ENCODE measurements around the gene BTBD7.

DNA sequence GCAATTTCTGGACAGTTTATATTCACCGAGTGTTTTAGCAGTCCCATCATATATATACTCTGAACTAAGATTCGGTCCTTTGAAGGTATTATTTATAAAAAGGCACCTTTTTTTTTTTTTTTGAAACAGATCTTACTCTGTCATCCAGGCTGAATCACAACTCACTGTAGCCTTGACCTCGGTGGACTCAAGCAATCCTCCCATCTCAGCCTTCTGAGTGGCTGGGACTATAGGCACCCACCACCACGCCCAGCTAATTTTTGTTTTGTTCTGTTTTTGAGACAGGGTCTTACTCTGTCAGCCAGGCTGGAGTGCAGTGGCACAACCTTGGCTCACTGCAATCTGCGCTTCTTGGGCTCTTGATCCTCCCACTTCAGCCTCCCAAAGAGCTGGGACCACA lies 52.1 kb downstream of the BTBD7 start:
- TF ChIP-seq CTCF (IDR thresholded peaks at IDR 0.05; ENCODE audit: low read depth, low read length) (no peak), POLR2A (IDR thresholded peaks at IDR 0.05; ENCODE audit: extremely low read depth, insufficient read length) (no peak)
